Activated CD8-positive, alpha-beta memory T cell treated with anti-CD3 and anti-CD28 coated beads, Interleukin-2, amount 10 ng/mL, durations not matched to agents 7 days and 5 days (primary cell): ENCODE data around the gene ACOD1. TPM values are rescaled to one million over a fixed set of nuclear protein-coding genes. Genes with fewer than 3 reads are reported as not detected.
"Not testable (repeated sequence)": the region's sequence is repeated elsewhere in the genome, so short reads cannot be mapped to it uniquely, and the experiment has no call there.

Source experiments
- ATAC-seq: fragments of 150-1000 bp; cut with Tn5 transposase; one replicate; pipeline ENCODE4 v1.10.0; 2021; ENCODE audit warnings: moderate library complexity
- CTCF ChIA-PET: fragments of 350-600 bp; sonication (Branson Sonifier 250); formaldehyde crosslinking; loops from one replicate; lab custom pipeline; 2021; ENCODE audit warnings: antibody characterized with exemption; lab: Charles Lee
- DNase-seq: peaks from one replicate; pipeline ENCODE4 v3.0.0-alpha.2; 2020
- H3K27ac Mint-ChIP-seq: one replicate; pipeline ENCODE4 v1.8.0; 2021; ENCODE audit warnings: mild to moderate bottlenecking, mixed read lengths
- H3K27me3 Mint-ChIP-seq: one replicate; pipeline ENCODE4 v1.8.0; 2021; ENCODE audit warnings: mixed read lengths
- H3K36me3 Mint-ChIP-seq: one replicate; pipeline ENCODE4 v1.8.0; 2021; ENCODE audit warnings: mild to moderate bottlenecking, mixed read lengths
- H3K4me1 Mint-ChIP-seq: one replicate; pipeline ENCODE4 v1.8.0; 2021; ENCODE audit warnings: mixed read lengths
- H3K4me3 Mint-ChIP-seq: one replicate; pipeline ENCODE4 v1.8.0; 2021; ENCODE audit warnings: mild to moderate bottlenecking, moderate library complexity, mixed read lengths
- H3K9me3 Mint-ChIP-seq: one replicate; pipeline ENCODE4 v1.8.0; 2022; ENCODE audit warnings: low read depth, mixed read lengths
- total RNA-seq, 2 experiments: library from RNA; stranded (reverse); gene quantifications; one replicate each; pipeline ENCODE4 v1.2.3, GENCODE V29; 2021

The ACOD1 gene
- not detected for total RNA-seq

- Mint-ChIP-seq H3K4me3 (no peak within 1 kb of the TSS), H3K27ac (no peak within 1 kb of the TSS), H3K9me3 (no peaks in the 10 kb centered on the region), H3K4me1 (no peaks in the 10 kb centered on the region), H3K36me3 (no peaks in the 10 kb centered on the region), H3K27me3 (peaks cover 15% of the 10 kb centered on the region)
- ATAC-seq (no peak), DNase-seq (no peak)
- CTCF ChIA-PET: no interaction called here
Observed at GRCh38 chr13:76948149-76948548, at the start of gene ACOD1. ACOD1 (plus strand) TSS chr13:76948511; CDS start chr13:76948559, 48 bp downstream.

- CTCF ChIA-PET: interaction anchor here (1.2 to 2.8 kb wide), 2 partner anchors 9 to 13 kb away, joined by 3 to 12 read pairs; partner anchors contain the start of gene KCTD12
- H3K27ac Mint-ChIP-seq, H3K4me3 Mint-ChIP-seq, H3K4me1 Mint-ChIP-seq, ATAC-seq, H3K36me3 Mint-ChIP-seq, H3K9me3 Mint-ChIP-seq, DNase-seq: not testable (repeated sequence)
- peaks cover 48% of the 10 kb centered on the region for H3K27me3 Mint-ChIP-seq
Observed at GRCh38 chr13:76899066-76899465, 49.2 kb upstream of the ACOD1 start.

- peaks cover 7% of the 10 kb centered on the region for H3K36me3 Mint-ChIP-seq
- no peaks in the 10 kb centered on the region for H3K4me1 Mint-ChIP-seq
- H3K27ac Mint-ChIP-seq: no peak overlapping the region
- CTCF ChIA-PET: interaction anchor here (0.6 to 2.3 kb wide), 17 partner anchors 9 to 1208 kb away, joined by 3 to 16 read pairs (median 4); no protein-coding TSS in a partner anchor
- H3K27me3 Mint-ChIP-seq: peaks cover 57% of the 10 kb centered on the region
- ATAC-seq (peak; percentile 75), DNase-seq (peak; percentile 78)
- H3K4me3 Mint-ChIP-seq: no peak overlapping the region
- H3K9me3 Mint-ChIP-seq: peaks cover 7% of the 10 kb centered on the region
Observed at GRCh38 chr13:76903544-76904162, 44.7 kb upstream of the ACOD1 start.

GRCh38 chr13:76904507-76904906, 43.8 kb upstream of the ACOD1 start:
- H3K27ac Mint-ChIP-seq: no peak overlapping the region
- CTCF ChIA-PET: interaction anchor here (0.9 to 2.3 kb wide), 8 partner anchors 10 to 1209 kb away, joined by 3 to 16 read pairs (median 6); no protein-coding TSS in a partner anchor
- peaks cover 52% of the 10 kb centered on the region for H3K27me3 Mint-ChIP-seq
- no peak overlapping the region for H3K4me3 Mint-ChIP-seq
- DNase-seq: no peak
- ATAC-seq: no peak
- peaks cover 1% of the 10 kb centered on the region for H3K36me3 Mint-ChIP-seq
- no peaks in the 10 kb centered on the region for H3K9me3 Mint-ChIP-seq
- no peaks in the 10 kb centered on the region for H3K4me1 Mint-ChIP-seq

GRCh38 chr13:76912476-76912875, 35.8 kb upstream of the ACOD1 start:
- DNase-seq (no peak), ATAC-seq (no peak)
- no peaks in the 10 kb centered on the region for H3K4me1 Mint-ChIP-seq
- CTCF ChIA-PET: no interaction called here
- H3K9me3 Mint-ChIP-seq: no peaks in the 10 kb centered on the region
- H3K36me3 Mint-ChIP-seq: no peaks in the 10 kb centered on the region
- H3K27ac Mint-ChIP-seq: no peak overlapping the region
- H3K27me3 Mint-ChIP-seq: peaks cover 18% of the 10 kb centered on the region
- no peak overlapping the region for H3K4me3 Mint-ChIP-seq

GRCh38 chr13:76913898-76914297, 34.4 kb upstream of the ACOD1 start:
- Mint-ChIP-seq H3K4me1 (no peaks in the 10 kb centered on the region), H3K36me3 (no peaks in the 10 kb centered on the region), H3K27me3 (peaks cover 16% of the 10 kb centered on the region), H3K9me3 (no peaks in the 10 kb centered on the region), H3K27ac (no peak overlapping the region), H3K4me3 (no peak overlapping the region)
- DNase-seq: no peak
- ATAC-seq: no peak
- CTCF ChIA-PET: no interaction called here

- H3K4me3 Mint-ChIP-seq: no peak overlapping the region
- DNase-seq (no peak), ATAC-seq (no peak)
- no peak overlapping the region for H3K27ac Mint-ChIP-seq
- no peaks in the 10 kb centered on the region for H3K9me3 Mint-ChIP-seq
- CTCF ChIA-PET: no interaction called here
- peaks cover 30% of the 10 kb centered on the region for H3K27me3 Mint-ChIP-seq
- H3K4me1 Mint-ChIP-seq: no peaks in the 10 kb centered on the region
- no peaks in the 10 kb centered on the region for H3K36me3 Mint-ChIP-seq
Observed at GRCh38 chr13:76917095-76917494, 31.2 kb upstream of the ACOD1 start.

- not testable (repeated sequence) for H3K36me3 Mint-ChIP-seq, H3K9me3 Mint-ChIP-seq, H3K4me1 Mint-ChIP-seq, DNase-seq, H3K4me3 Mint-ChIP-seq, ATAC-seq, H3K27ac Mint-ChIP-seq
- H3K27me3 Mint-ChIP-seq: peaks cover 37% of the 10 kb centered on the region
- CTCF ChIA-PET: interaction anchor here (1.3 kb wide), 1 partner anchor 62 kb away, joined by 3 read pairs; no protein-coding TSS in a partner anchor
Observed at GRCh38 chr13:76917755-76918481, 30.4 kb upstream of the ACOD1 start.

- Mint-ChIP-seq H3K36me3 (no peaks in the 10 kb centered on the region), H3K27ac (no peak overlapping the region), H3K4me3 (no peak overlapping the region), H3K9me3 (no peaks in the 10 kb centered on the region), H3K27me3 (peaks cover 37% of the 10 kb centered on the region), H3K4me1 (no peaks in the 10 kb centered on the region)
- CTCF ChIA-PET: no interaction called here
- no peak for DNase-seq
- ATAC-seq: no peak
Observed at GRCh38 chr13:76921516-76921915, 26.8 kb upstream of the ACOD1 start.

GRCh38 chr13:76925115-76925514, 23.2 kb upstream of the ACOD1 start:
- no peaks in the 10 kb centered on the region for H3K36me3 Mint-ChIP-seq
- DNase-seq: no peak

GRCh38 chr13:76927955-76928354, 20.4 kb upstream of the ACOD1 start:
- DNase-seq (no peak), ATAC-seq (no peak)
- H3K4me3 Mint-ChIP-seq: no peak overlapping the region
- no peak overlapping the region for H3K27ac Mint-ChIP-seq
- no peaks in the 10 kb centered on the region for H3K4me1 Mint-ChIP-seq
- H3K36me3 Mint-ChIP-seq: no peaks in the 10 kb centered on the region
- H3K27me3 Mint-ChIP-seq: peaks cover 20% of the 10 kb centered on the region
- CTCF ChIA-PET: no interaction called here
- no peaks in the 10 kb centered on the region for H3K9me3 Mint-ChIP-seq

More at GRCh38 chr13:76925115-76925514, 23.2 kb upstream of the ACOD1 start:
- Mint-ChIP-seq H3K4me1 (no peaks in the 10 kb centered on the region), H3K9me3 (no peaks in the 10 kb centered on the region), H3K27me3 (peaks cover 26% of the 10 kb centered on the region), H3K4me3 (no peak overlapping the region), H3K27ac (no peak overlapping the region)
- CTCF ChIA-PET: no interaction called here
- ATAC-seq: no peak

- no peak for ATAC-seq
- no peak overlapping the region for H3K27ac Mint-ChIP-seq
- DNase-seq: no peak
- peaks cover 16% of the 10 kb centered on the region for H3K27me3 Mint-ChIP-seq
- no peaks in the 10 kb centered on the region for H3K4me1 Mint-ChIP-seq
- H3K9me3 Mint-ChIP-seq: no peaks in the 10 kb centered on the region
- no peaks in the 10 kb centered on the region for H3K36me3 Mint-ChIP-seq
- H3K4me3 Mint-ChIP-seq: no peak overlapping the region
- CTCF ChIA-PET: no interaction called here
Observed at GRCh38 chr13:76928456-76928855, 19.9 kb upstream of the ACOD1 start.

GRCh38 chr13:76929320-76929719, 19.0 kb upstream of the ACOD1 start:
- H3K27me3 Mint-ChIP-seq: peaks cover 14% of the 10 kb centered on the region
- ATAC-seq (no peak), DNase-seq (no peak)
- H3K27ac Mint-ChIP-seq: no peak overlapping the region
- H3K36me3 Mint-ChIP-seq: no peaks in the 10 kb centered on the region
- CTCF ChIA-PET: no interaction called here
- H3K4me1 Mint-ChIP-seq: no peaks in the 10 kb centered on the region
- H3K9me3 Mint-ChIP-seq: no peaks in the 10 kb centered on the region
- no peak overlapping the region for H3K4me3 Mint-ChIP-seq

GRCh38 chr13:76929851-76930374, 18.4 kb upstream of the ACOD1 start:
- Mint-ChIP-seq H3K27ac (no peak overlapping the region), H3K36me3 (no peaks in the 10 kb centered on the region), H3K9me3 (no peaks in the 10 kb centered on the region), H3K27me3 (peaks cover 14% of the 10 kb centered on the region), H3K4me3 (no peak overlapping the region), H3K4me1 (no peaks in the 10 kb centered on the region)
- DNase-seq (no peak), ATAC-seq (no peak)
- CTCF ChIA-PET: no interaction called here
